NCI-H2107 treated with DMSO at 0.1 percent for 48 hours (cell line): ENCODE data around the gene HMCN2.

Experiments used
- DNase-seq: peaks from one replicate; lab custom pipeline; 2025; ENCODE audit not compliant: unreplicated experiment; lab: John Stamatoyannopoulos, UW

Gene HMCN2

GRCh38 chr9:130288926-130289690, 23.5 kb downstream of the HMCN2 start:
- DNase-seq = no peak

- no peak for DNase-seq
Observed at GRCh38 chr9:130289711-130290241, 24.2 kb downstream of the HMCN2 start.

DNA sequence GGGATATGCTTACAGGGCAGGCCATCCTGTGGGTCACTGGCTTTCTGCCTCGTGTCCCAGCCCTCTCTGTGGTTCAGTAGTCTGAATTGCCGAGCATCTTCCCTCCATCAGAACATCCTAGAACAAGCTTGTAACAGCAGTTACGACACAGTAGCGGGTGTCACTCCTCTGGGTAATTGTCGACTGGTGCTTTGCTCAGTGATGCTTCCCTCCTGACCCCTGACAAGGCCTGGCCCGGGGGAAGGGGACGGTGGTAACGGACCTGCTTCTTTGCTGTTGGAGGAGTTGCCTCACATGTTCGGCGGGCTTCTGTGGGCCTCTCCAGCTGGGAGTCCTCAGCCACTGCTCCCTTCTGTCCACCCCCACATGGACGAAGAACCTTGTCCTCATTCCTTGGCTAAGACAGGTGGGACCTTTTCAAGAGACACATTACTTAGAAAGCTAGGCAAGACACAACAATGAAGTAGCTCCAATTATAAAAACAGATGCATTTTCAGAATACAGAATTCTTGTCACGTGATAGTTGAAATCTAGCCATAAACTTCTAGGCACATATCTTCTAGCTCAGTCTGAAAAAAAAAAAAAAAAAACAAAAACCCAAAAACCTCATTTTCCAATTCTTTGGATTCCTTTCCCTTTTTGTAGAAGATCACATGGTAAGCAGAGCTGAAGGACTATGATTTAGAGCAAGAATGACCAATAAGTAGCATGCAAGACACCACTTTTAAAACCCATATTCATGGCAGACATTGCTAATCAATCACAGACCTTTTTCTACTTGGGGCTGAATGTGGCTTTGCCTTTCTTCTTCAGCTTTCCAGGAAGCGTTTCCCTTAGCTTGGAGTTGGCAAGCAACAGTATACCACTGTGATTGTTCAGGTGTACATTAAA, 25.0 kb downstream of the HMCN2 start:
- DNase-seq = no peak

DNA sequence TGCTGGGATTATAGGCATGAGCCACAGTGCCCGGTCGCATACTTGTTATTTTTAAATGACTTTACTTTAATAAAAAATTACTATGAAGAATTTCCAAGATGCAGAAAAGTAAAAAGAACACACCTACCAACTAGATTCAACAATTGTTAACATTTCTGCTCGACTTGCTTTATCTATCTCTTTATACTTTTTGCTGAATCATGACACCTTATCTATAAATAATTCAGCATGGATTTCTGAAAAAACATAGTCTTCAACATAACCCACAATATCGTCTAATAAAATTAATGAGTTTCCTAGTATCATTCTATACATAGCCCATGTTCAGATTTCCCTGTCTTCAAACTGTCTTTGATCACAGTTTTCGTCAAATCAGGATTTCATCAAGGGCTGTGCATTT, 25.9 kb downstream of the HMCN2 start:
- DNase-seq = no peak

- DNase-seq = no peak
Observed at GRCh38 chr9:130292106-130292505, 26.5 kb downstream of the HMCN2 start.

GRCh38 chr9:130294664-130295063, 29.1 kb downstream of the HMCN2 start:
- no peak for DNase-seq

- no peak for DNase-seq
Observed at GRCh38 chr9:130295431-130295830, 29.9 kb downstream of the HMCN2 start.

GRCh38 chr9:130295945-130296782, 30.6 kb downstream of the HMCN2 start:
- DNase-seq = no peak

DNA sequence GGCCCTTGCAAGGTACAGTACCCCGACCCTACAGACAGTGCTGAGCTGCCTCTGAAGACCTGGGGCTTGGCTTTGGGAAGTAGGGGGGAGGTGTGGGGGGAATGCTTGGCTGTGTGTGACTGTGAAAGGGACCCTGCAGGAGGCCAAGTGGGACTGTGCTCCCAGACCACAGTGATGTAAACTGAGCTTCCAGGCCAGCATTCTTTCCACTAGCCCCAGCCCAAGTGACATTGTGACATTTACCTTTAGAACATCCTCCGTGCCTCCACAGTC, 31.2 kb downstream of the HMCN2 start:
- no peak for DNase-seq

GRCh38 chr9:130297371-130297770, 31.8 kb downstream of the HMCN2 start:
- no peak for DNase-seq

DNA sequence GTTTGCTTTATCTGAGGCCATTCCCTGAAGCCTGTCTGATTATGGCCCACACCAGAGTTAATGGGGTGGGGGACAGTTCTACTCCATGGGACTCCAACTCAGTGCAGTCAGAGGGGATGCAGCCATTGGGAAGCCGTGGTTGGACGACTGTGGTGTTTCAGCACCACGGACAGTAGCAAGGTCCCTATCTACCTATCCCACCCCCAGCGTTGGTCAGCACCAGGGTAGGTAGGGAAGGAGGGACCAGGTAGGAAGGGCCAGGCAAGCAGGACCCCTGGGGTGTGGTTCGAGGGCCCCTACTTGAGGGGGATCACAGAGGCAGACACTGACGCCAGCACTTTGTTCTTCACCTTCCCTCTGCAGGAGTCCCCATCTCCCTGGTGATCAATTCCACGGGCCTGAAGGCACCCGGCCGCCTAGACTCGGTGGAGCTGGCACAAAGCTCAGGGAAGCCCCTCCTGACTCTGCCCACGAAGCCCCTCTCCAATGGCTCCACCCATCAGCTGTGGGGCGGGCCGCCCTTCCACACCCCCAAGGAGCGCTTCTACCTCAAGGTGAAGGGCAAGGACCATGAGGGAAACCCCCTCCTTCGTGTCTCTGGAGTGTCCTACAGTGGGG, 33.2 kb downstream of the HMCN2 start:
- no peak for DNase-seq

GRCh38 chr9:130299785-130300615, 34.4 kb downstream of the HMCN2 start:
- no peak for DNase-seq

GRCh38 chr9:130300739-130301138, 35.2 kb downstream of the HMCN2 start:
- DNase-seq = no peak

DNA sequence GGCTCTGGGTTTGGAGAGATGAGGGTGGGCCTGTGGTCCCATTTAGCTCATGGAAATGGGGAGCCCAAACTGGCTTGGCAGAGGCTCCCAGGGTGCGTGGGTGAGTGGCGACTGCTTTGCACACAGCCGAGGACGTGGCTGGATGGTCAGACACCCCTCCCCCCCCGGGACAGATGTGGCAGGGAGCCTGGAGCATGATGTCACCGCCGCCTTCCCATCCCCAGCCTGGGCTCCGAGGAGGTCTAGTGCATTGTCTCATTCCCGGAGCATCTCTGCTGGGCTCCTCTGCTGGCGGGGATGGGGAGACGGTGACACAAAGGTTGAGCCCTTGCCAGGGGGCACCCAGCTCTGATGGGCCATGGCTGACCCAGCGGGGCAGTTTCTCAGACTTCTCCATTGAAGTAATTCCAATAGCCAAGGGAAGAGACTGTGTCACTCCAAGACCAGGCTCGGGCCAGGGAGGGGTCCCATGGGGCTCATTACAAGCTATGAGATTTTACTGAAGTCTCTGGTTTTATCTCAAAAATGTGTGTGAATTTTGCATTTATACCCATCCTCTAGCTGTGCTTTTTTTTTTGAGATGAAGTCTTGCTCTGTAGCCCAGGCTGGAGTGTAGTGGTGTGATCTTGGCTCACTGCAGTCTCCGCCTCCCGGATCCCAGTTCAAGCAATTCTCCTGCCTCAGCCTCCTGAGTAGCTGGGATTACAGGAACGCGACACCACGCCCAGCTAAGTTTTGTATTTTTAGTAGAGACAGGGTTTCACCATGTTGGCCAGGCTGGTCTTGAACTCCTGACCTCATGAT, 36.1 kb downstream of the HMCN2 start:
- no peak for DNase-seq

DNA sequence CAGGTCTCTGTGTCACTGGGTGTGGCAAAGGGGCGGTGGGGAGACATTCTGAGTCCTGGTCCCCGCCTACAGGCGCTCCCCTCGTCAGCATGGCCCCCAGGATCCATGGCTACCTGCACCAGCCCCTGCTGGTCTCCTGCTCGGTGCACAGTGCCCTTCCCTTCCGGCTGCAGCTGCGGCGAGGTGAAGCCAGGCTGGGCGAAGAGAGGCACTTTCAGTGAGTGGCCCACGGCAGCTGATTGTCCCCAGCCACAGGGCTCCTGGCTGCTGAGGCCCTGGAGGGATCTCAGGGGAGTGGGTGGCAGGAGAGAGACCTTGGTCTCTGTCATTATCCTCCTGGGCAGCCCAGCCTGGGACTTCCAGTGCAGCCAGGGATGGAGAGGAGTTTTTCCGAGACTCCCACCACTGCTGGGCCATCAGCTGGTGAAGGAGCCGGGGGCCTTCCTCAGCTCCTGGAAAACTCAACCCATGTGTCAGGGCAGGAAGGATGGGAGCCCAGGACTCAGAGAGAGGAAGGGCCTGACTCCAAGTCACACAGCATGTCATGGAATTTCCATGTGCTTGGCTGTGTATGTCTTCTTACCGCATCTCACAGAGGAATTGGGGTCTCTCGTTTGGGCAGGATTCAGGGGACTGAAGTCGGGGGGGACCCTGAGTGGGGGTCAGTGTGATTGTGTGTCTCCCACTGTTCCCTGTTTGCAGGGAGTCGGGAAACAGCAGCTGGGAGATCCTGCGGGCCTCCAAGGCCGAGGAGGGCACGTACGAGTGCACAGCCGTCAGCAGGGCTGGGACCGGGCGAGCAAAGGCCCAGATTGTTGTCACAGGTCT, 37.4 kb downstream of the HMCN2 start:
- DNase-seq = no peak

DNA sequence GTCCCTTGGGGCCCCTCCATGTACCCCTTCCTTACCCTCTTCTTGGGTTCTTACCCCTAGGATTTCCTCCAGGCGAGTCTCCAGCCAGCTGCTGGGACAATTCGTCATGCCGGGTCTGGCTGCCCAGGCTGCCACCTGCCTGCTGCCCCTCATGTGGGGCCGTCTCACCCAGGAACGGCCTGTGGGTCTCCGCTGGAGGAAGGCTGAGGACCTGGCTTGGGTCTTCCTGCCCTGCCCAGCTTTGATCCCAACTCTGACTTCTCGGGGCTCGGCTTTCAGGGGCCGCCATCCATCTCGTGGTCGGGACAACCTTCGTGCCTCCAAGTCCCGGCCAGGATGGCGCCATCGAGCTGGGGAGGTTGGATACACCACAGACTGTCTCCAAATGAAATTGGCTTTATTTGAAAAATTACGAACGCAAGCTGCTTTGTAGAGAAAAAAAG, 38.1 kb downstream of the HMCN2 start:
- DNase-seq = no peak

GRCh38 chr9:130304116-130304515, 38.6 kb downstream of the HMCN2 start:
- DNase-seq = no peak

GRCh38 chr9:130304643-130305042, 39.1 kb downstream of the HMCN2 start:
- no peak for DNase-seq
